Mammary microvascular endothelial cell (primary cell): ENCODE results near the gene ZW10. TPM values are rescaled to one million over a fixed set of nuclear protein-coding genes. Genes with fewer than 3 reads are reported as not detected.

Source experiments
- total RNA-seq: library from RNA; depleted of rRNA; stranded (reverse); fragments of >200 nt; gene quantifications from 2 replicates; pipeline ENCODE4 v1.2.3, GENCODE V29; 2015

ZW10 gene
- 22.7 and 24.5 TPM in 2 replicates for total RNA-seq

GRCh38 chr11:113773416-113774173 lies at the start of gene ZW10:
Gene ZW10, minus strand, starts transcription at chr11:113773692. Its CDS starts 26 bp downstream, at chr11:113773666.

GRCh38 chr11:113779496-113779895 lies 6.0 kb upstream of the ZW10 start, which contains the start of gene CLDN25:
Gene CLDN25, plus strand, starts transcription at chr11:113779796. Its CDS starts 0 bp downstream, at chr11:113779796.

DNA sequence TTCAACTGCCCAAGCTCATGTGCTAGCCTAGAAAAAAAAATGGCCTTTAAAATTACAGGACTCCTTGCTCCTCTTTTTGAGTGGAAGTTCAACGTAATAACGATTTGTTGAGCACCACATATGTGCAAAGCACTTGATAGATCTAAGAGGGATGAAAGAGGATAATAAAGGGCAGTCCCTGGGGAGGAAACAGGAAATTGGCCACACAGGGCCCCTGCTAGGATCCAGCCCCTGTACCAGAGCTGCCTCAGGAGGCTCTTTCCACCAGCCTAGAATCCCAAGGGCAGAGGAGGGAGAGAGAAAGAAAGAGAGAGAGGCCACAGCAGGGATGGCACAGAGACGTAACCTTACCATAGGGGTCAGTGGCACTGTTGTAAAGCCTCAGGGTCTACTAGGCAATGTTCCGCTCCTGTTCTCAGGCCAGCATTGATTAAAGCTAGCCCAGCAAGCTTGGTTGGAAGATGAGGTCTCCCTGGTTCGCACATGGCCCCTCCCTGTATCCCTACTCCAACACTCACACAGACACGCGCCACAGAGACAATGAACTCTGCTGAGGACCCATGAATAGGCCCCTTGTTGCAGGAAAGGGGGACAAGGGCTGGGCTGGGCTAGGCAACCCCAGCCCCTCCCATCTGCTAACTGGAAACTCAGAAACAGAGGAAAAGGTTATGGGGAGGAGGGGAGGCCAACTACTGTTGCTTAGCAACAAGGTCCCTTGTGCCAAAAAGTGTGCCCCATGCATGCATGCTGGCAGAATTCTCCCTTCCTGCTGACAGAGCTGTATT lies 67.4 kb downstream of the ZW10 start, which contains the start of gene TMPRSS5:
TSS of gene TMPRSS5 (minus strand) at position 438 of the 785 bp plus-strand sequence. CDS start at position 354, 84 bp downstream.

Other genes with a start within 250 kb of the ZW10 start
- 0.10 TPM in 1 of 2 replicates, not detected in the other for gene TMPRSS5, start 67.4 kb downstream of the ZW10 start, total RNA-seq
- not detected in 2 replicates for gene CLDN25, start 6.1 kb upstream of the ZW10 start, total RNA-seq
- gene USP28, start 101.9 kb upstream of the ZW10 start, total RNA-seq, result 18.7 and 19.5 TPM in 2 replicates
- gene HTR3B, start 131.1 kb upstream of the ZW10 start, total RNA-seq, result not detected in 2 replicates
- not detected in 2 replicates for gene HTR3A, start 201.4 kb upstream of the ZW10 start, total RNA-seq